Activated CD8-positive, alpha-beta T cell treated with anti-CD3 and anti-CD28 coated beads, Interleukin-2, amount 10 ng/mL, durations not matched to agents 7 days and 5 days (primary cell): ENCODE measurements around the gene SLC2A13. TPM values are rescaled to one million over a fixed set of nuclear protein-coding genes. Genes with fewer than 3 reads are reported as not detected.
"Not testable (repeated sequence)": the region's sequence is repeated elsewhere in the genome, so short reads cannot be mapped to it uniquely, and the experiment has no call there.

Source experiments
- ATAC-seq: fragments of 150-1000 bp; cut with Tn5 transposase; one replicate; pipeline ENCODE4 v1.10.0; 2021; ENCODE audit warnings: moderate library complexity
- CTCF ChIA-PET: fragments of 350-600 bp; sonication (Branson Sonifier 250); formaldehyde crosslinking; loops from one replicate; lab custom pipeline; 2021; ENCODE audit warnings: antibody characterized with exemption; lab: Charles Lee
- POLR2A ChIA-PET: fragments of 350-600 bp; sonication (Branson Sonifier 250); formaldehyde crosslinking; loops from one replicate; lab custom pipeline; 2021; ENCODE audit warnings: antibody characterized with exemption; lab: Charles Lee
- DNase-seq: peaks from one replicate; pipeline ENCODE4 v3.0.0-alpha.2; 2020
- H3K27ac Mint-ChIP-seq: one replicate; pipeline ENCODE4 v1.8.0; 2021; ENCODE audit warnings: mild to moderate bottlenecking, mixed read lengths
- H3K27me3 Mint-ChIP-seq: one replicate; pipeline ENCODE4 v1.8.0; 2021; ENCODE audit warnings: low read depth, mixed read lengths
- H3K36me3 Mint-ChIP-seq: one replicate; pipeline ENCODE4 v1.8.0; 2021; ENCODE audit warnings: low read depth, mixed read lengths
- H3K4me1 Mint-ChIP-seq: one replicate; pipeline ENCODE4 v1.8.0; 2021; ENCODE audit warnings: low read depth, mixed read lengths
- H3K4me3 Mint-ChIP-seq: one replicate; pipeline ENCODE4 v1.8.0; 2021; ENCODE audit warnings: mild to moderate bottlenecking, mixed read lengths
- H3K9me3 Mint-ChIP-seq: one replicate; pipeline ENCODE4 v1.8.0; 2022; ENCODE audit warnings: mixed read lengths; ENCODE audit not compliant: insufficient read depth
- total RNA-seq, 2 experiments: library from RNA; stranded (reverse); gene quantifications; one replicate each; pipeline ENCODE4 v1.2.3, GENCODE V29; 2021

The SLC2A13 gene
- total RNA-seq, 2 experiments from 2014 or later: 5.2 to 5.4 TPM

- H3K36me3 Mint-ChIP-seq: no peaks in the 10 kb centered on the region
- no peak overlapping the region for H3K27ac Mint-ChIP-seq
- H3K4me1 Mint-ChIP-seq: no peaks in the 10 kb centered on the region
- ChIA-PET POLR2A (no interaction called here), CTCF (interaction anchor here (0.7 kb wide), 1 partner anchor 197 kb away, joined by 3 read pairs; no protein-coding TSS in a partner anchor)
- H3K27me3 Mint-ChIP-seq: no peaks in the 10 kb centered on the region
- no peaks in the 10 kb centered on the region for H3K9me3 Mint-ChIP-seq
- H3K4me3 Mint-ChIP-seq: no peak overlapping the region
- no peak for ATAC-seq
- no peak for DNase-seq
These were observed 291.3 kb downstream of the SLC2A13 start for GRCh38 chr12:39814626-39815025.

DNA sequence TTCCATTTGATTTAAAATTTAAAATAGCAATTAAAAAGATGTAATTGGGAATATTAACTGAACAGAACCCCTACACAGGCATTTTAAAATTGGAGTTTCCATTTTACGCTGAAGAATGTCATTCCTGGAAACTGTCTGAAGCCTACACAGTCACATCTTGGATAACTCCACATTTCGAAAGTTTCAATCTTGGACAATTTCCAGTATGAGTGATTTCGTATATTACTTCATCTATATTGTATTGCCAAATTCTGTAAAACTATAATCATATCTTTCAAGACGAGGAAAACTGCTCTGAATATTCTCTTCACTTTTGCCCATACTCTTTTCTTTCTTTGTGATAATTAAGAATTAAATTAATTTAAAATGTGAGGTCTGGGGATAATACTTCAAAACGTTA is 292.1 kb downstream of the SLC2A13 start:
- ChIA-PET CTCF (no interaction called here), POLR2A (no interaction called here)
- no peaks in the 10 kb centered on the region for H3K4me1 Mint-ChIP-seq
- no peak for DNase-seq
- ATAC-seq: no peak
- no peak overlapping the region for H3K27ac Mint-ChIP-seq
- H3K27me3 Mint-ChIP-seq: no peaks in the 10 kb centered on the region
- H3K4me3 Mint-ChIP-seq: no peak overlapping the region
- H3K9me3 Mint-ChIP-seq: no peaks in the 10 kb centered on the region
- H3K36me3 Mint-ChIP-seq: no peaks in the 10 kb centered on the region

GRCh38 chr12:39812456-39812855 is 293.4 kb downstream of the SLC2A13 start:
- H3K27me3 Mint-ChIP-seq, H3K4me3 Mint-ChIP-seq, ATAC-seq, H3K36me3 Mint-ChIP-seq, POLR2A ChIA-PET, H3K27ac Mint-ChIP-seq, DNase-seq, H3K9me3 Mint-ChIP-seq, H3K4me1 Mint-ChIP-seq, CTCF ChIA-PET: not testable (repeated sequence)

DNA sequence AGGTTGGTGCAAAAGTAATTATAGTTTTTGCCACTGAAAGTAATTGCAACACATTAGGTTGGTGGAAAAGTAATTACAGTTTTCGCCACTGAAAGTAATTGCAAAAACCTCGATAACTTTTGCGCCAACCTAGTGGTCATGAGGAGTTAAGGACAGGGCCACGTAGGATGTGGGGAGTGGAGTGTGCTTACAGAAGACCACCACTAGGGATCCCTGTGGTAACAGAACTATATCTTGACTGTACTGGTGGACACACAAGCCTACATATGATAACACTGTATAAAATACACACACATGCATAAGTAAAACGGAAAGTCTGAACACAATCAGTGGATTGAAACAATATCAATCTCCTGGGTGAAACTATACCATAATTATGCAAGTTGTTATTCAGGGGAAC is 298.8 kb downstream of the SLC2A13 start:
- ChIA-PET CTCF (no interaction called here), POLR2A (no interaction called here)
- H3K4me3 Mint-ChIP-seq: no peak overlapping the region
- no peaks in the 10 kb centered on the region for H3K9me3 Mint-ChIP-seq
- DNase-seq (no peak), ATAC-seq (no peak)
- H3K36me3 Mint-ChIP-seq: no peaks in the 10 kb centered on the region
- no peak overlapping the region for H3K27ac Mint-ChIP-seq
- H3K4me1 Mint-ChIP-seq: no peaks in the 10 kb centered on the region
- no peaks in the 10 kb centered on the region for H3K27me3 Mint-ChIP-seq

DNA sequence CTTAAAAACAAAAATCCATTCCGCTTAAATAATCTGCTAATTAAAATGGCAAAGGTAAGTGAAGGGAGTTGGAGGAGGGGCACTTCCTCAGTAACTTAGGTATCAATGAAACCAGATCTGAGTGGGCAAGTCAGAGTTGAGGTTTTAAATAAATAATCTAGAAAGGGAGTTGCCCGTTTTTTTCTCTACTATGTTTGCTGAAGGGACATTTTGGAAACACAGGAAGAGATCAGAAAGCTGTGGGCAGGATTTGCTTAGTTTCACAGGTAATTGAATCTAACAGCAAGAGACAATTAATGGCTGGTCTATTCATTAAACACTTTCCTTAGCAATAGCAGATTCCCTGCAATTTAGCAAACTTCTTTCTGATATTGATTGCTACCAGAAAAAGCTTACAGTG is 300.2 kb downstream of the SLC2A13 start:
- ChIA-PET CTCF (no interaction called here), POLR2A (no interaction called here)
- Mint-ChIP-seq H3K9me3 (no peaks in the 10 kb centered on the region), H3K36me3 (no peaks in the 10 kb centered on the region), H3K4me1 (no peaks in the 10 kb centered on the region), H3K27me3 (no peaks in the 10 kb centered on the region), H3K4me3 (no peak overlapping the region), H3K27ac (no peak overlapping the region)
- DNase-seq: no peak
- ATAC-seq: no peak

GRCh38 chr12:39804898-39805297 is 301.0 kb downstream of the SLC2A13 start:
- Mint-ChIP-seq H3K27me3 (no peaks in the 10 kb centered on the region), H3K27ac (no peak overlapping the region), H3K9me3 (no peaks in the 10 kb centered on the region), H3K36me3 (no peaks in the 10 kb centered on the region), H3K4me1 (no peaks in the 10 kb centered on the region), H3K4me3 (no peak overlapping the region)
- DNase-seq (no peak), ATAC-seq (no peak)
- ChIA-PET POLR2A (no interaction called here), CTCF (no interaction called here)

- ATAC-seq (no peak), DNase-seq (no peak)
- H3K36me3 Mint-ChIP-seq: no peaks in the 10 kb centered on the region
- H3K27ac Mint-ChIP-seq: no peak overlapping the region
- H3K9me3 Mint-ChIP-seq: no peaks in the 10 kb centered on the region
- ChIA-PET CTCF (no interaction called here), POLR2A (no interaction called here)
- H3K4me1 Mint-ChIP-seq: no peaks in the 10 kb centered on the region
- no peak overlapping the region for H3K4me3 Mint-ChIP-seq
- H3K27me3 Mint-ChIP-seq: no peaks in the 10 kb centered on the region
These were observed 301.4 kb downstream of the SLC2A13 start for GRCh38 chr12:39804479-39804878.

GRCh38 chr12:39803151-39803550 is 302.7 kb downstream of the SLC2A13 start:
- ChIA-PET POLR2A (interaction anchor here (0.6 kb wide), 1 partner anchor 713 kb away, joined by 4 read pairs; no protein-coding TSS in a partner anchor), CTCF (interaction anchor here (1.0 kb wide), 1 partner anchor 530 kb away, joined by 5 read pairs; no protein-coding TSS in a partner anchor)
- DNase-seq (no peak), ATAC-seq (no peak)
- H3K4me1 Mint-ChIP-seq: no peaks in the 10 kb centered on the region
- no peak overlapping the region for H3K4me3 Mint-ChIP-seq
- H3K27ac Mint-ChIP-seq: no peak overlapping the region
- H3K27me3 Mint-ChIP-seq: no peaks in the 10 kb centered on the region
- H3K9me3 Mint-ChIP-seq: no peaks in the 10 kb centered on the region
- no peaks in the 10 kb centered on the region for H3K36me3 Mint-ChIP-seq

- ATAC-seq: no peak
- ChIA-PET CTCF (interaction anchor here (1.0 kb wide), 1 partner anchor 192 kb away, joined by 3 read pairs; no protein-coding TSS in a partner anchor), POLR2A (no interaction called here)
- no peak for DNase-seq
- Mint-ChIP-seq H3K36me3 (no peaks in the 10 kb centered on the region), H3K27me3 (no peaks in the 10 kb centered on the region), H3K4me3 (no peak overlapping the region), H3K27ac (no peak overlapping the region), H3K9me3 (no peaks in the 10 kb centered on the region), H3K4me1 (no peaks in the 10 kb centered on the region)
These were observed 306.9 kb downstream of the SLC2A13 start for GRCh38 chr12:39798977-39799376.

DNA sequence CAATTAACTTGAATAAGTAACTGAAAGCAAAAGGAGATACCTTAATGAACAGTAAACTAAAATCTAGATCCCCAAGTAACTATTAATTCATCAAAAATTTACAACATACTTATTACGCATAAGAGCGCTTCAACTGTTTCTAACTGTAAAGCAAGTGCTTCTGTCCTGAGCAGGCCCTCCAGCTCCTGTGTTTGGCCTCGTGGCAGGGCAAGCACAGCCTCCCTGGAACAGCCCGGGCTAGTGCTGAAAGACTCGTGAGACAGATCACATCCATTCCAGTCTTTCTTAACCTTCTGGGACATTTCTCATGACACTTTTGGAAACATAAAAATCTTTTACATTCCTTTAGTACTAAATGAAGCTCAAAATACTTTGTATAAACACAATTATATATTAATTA is 307.5 kb downstream of the SLC2A13 start:
- Mint-ChIP-seq H3K9me3 (no peaks in the 10 kb centered on the region), H3K27ac (no peak overlapping the region), H3K4me3 (no peak overlapping the region), H3K4me1 (no peaks in the 10 kb centered on the region), H3K36me3 (no peaks in the 10 kb centered on the region), H3K27me3 (no peaks in the 10 kb centered on the region)
- DNase-seq (no peak), ATAC-seq (no peak)
- ChIA-PET POLR2A (no interaction called here), CTCF (interaction anchor here (1.0 kb wide), 1 partner anchor 192 kb away, joined by 3 read pairs; no protein-coding TSS in a partner anchor)

DNA sequence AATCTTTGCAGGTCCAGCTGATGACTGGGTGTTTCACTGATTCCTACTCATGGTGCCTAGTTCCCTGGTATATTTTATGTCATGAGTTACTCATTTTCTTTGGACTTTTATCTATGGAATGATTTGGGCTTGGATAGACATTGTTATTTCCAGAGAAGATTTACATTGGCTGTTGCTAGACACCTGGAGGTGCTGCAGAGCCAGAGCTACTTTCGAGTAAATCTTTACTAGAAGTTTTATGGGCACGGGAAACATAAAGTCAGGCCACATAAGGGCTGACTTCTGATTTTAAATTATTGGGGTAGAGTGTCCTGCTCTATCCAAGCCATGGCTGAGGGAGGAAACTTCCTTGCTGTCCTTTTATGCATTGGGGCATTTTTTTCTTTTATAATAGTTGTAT is 310.4 kb downstream of the SLC2A13 start:
- ChIA-PET POLR2A (no interaction called here), CTCF (no interaction called here)
- ATAC-seq (no peak), DNase-seq (no peak)
- H3K9me3 Mint-ChIP-seq: no peaks in the 10 kb centered on the region
- no peaks in the 10 kb centered on the region for H3K4me1 Mint-ChIP-seq
- H3K27me3 Mint-ChIP-seq: no peaks in the 10 kb centered on the region
- no peaks in the 10 kb centered on the region for H3K36me3 Mint-ChIP-seq
- no peak overlapping the region for H3K4me3 Mint-ChIP-seq
- H3K27ac Mint-ChIP-seq: no peak overlapping the region

GRCh38 chr12:39792938-39793337 is 312.9 kb downstream of the SLC2A13 start:
- POLR2A ChIA-PET: no interaction called here
- Mint-ChIP-seq H3K27me3 (no peaks in the 10 kb centered on the region), H3K27ac (no peak overlapping the region), H3K4me3 (no peak overlapping the region), H3K4me1 (no peaks in the 10 kb centered on the region), H3K36me3 (no peaks in the 10 kb centered on the region), H3K9me3 (no peaks in the 10 kb centered on the region)
- DNase-seq (no peak), ATAC-seq (no peak)
- CTCF ChIA-PET: no interaction called here

DNA sequence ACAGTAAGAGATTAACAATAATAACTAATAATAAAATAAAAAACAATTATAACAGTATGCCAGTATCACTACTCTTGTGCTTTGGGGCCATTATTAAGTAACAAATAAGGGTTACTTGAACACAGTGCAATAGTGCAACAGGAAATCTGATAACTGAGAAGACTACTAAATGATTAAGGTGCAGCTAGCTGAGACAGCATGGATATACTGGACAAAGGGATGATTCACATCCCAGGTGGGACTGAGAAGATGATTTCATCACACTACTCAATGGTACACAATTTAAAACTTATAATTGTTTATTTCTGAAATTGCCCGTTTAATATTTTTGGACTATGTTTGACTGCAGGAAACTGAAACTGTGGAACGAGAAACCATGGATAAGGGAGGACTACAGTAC is 317.6 kb downstream of the SLC2A13 start:
- no peaks in the 10 kb centered on the region for H3K27me3 Mint-ChIP-seq
- no peak for DNase-seq
- H3K4me3 Mint-ChIP-seq: no peak overlapping the region
- no peaks in the 10 kb centered on the region for H3K4me1 Mint-ChIP-seq
- no peak overlapping the region for H3K27ac Mint-ChIP-seq
- POLR2A ChIA-PET: no interaction called here
- ATAC-seq: no peak
- H3K9me3 Mint-ChIP-seq: no peaks in the 10 kb centered on the region
- CTCF ChIA-PET: interaction anchor here (0.7 kb wide), 1 partner anchor 28 kb away, joined by 3 read pairs; no protein-coding TSS in a partner anchor
- no peaks in the 10 kb centered on the region for H3K36me3 Mint-ChIP-seq
